GM06990 (cell line): ENCODE data around the gene FIBP.

Experiments used
- DNase-seq: peaks from one replicate; pipeline ENCODE4 v3.0.0-alpha.2; 2011; ENCODE audit not compliant: insufficient read length; ENCODE audit errors: extremely low read depth
- H3K27me3 ChIP-seq: replicated peaks from 2 replicates; pipeline ENCODE4 v1.6.0; 2011; ENCODE audit warnings: low read length; ENCODE audit not compliant: control insufficient read depth, insufficient read depth
- H3K36me3 ChIP-seq: 2 replicates; pipeline ENCODE4 v1.5.1; 2011; ENCODE audit warnings: low read length; ENCODE audit not compliant: control insufficient read depth, insufficient read depth
- H3K4me3 ChIP-seq: replicated peaks from 2 replicates; pipeline ENCODE4 v1.5.1; 2011; ENCODE audit warnings: low read depth, mild to moderate bottlenecking, control low read depth, low read length
- TF ChIP-seq, protein P1 (sequence below): IDR thresholded peaks from 2 replicates; pipeline ENCODE4 v1.5.1; 2011; ENCODE audit warnings: low read length, control low read depth, mild to moderate bottlenecking, inconsistent platforms; ENCODE audit not compliant: insufficient read depth, poor library complexity, severe bottlenecking

FIBP gene

DNA sequence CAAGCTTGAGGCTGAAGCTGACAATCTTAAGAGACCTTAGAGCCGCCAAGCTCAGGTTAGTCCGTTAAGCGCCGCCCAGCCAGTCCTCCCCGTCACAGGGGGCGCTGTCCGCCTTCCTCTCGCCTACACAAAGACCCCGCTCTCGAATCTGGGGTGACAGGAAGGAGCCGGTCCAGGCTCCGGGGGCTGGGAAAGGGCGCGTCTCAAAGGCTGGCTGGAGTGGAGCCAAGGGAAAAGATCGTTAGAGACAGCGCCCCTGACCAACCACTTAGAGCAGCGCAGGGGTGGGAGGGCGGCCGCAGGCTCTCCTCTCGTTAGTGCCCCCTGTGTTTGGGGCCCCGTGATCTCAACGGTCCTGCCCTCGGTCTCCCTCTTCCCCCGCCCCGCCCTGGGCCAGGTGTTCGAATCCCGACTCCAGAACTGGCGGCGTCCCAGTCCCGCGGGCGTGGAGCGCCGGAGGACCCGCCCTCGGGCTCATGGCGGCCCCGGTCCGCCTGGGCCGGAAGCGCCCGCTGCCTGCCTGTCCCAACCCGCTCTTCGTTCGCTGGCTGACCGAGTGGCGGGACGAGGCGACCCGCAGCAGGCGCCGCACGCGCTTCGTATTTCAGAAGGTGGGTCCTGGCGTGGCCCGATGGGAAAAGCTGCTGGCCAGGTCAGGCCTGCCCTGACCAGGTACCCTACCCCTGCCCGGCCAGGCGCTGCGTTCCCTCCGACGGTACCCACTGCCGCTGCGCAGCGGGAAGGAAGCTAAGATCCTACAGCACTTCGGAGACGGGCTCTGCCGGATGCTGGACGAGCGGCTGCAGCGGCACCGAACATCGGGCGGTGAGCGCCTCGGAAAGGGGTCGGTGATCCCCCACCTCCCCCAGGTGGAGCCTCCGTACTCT, 27.8 kb downstream of the FIBP start, which contains the start of gene MUS81:
Gene MUS81 (plus strand): TSS at position 156 of the 887 bp plus-strand sequence. CDS start 321 bp downstream, at position 477.
- DNase-seq, result peak; percentile 98
- Histone ChIP-seq H3K27me3 (no peaks in the 10 kb centered on the region), H3K36me3 (peaks cover 37% of the 10 kb centered on the region), H3K4me3 (peak within 1 kb of the TSS; percentile 97)
- TF ChIP-seq, protein P1, sequence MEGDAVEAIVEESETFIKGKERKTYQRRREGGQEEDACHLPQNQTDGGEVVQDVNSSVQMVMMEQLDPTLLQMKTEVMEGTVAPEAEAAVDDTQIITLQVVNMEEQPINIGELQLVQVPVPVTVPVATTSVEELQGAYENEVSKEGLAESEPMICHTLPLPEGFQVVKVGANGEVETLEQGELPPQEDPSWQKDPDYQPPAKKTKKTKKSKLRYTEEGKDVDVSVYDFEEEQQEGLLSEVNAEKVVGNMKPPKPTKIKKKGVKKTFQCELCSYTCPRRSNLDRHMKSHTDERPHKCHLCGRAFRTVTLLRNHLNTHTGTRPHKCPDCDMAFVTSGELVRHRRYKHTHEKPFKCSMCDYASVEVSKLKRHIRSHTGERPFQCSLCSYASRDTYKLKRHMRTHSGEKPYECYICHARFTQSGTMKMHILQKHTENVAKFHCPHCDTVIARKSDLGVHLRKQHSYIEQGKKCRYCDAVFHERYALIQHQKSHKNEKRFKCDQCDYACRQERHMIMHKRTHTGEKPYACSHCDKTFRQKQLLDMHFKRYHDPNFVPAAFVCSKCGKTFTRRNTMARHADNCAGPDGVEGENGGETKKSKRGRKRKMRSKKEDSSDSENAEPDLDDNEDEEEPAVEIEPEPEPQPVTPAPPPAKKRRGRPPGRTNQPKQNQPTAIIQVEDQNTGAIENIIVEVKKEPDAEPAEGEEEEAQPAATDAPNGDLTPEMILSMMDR, result peak; percentile 86

DNA sequence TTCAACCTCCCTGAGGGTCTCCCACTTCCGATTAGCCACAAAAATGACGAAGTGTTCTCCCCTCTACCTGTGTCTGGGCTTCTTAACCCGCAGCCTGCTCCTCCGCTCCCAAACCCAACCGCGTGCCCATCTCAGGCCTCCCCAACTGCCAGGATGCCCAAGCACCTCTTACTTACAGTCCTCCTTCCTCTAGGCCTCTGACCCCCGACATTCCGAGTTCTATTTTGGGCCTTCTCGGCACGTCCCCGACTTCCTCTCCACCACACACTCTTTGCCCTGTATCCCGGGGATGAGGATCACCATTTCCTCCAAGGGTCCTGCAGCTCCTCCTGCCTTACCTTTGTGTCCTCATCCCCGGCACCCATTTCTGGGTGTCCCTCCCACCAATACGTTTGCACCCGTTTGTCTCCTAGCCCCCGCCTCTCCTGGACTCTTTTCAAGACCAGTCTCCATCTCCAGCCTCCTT, 28.4 kb downstream of the FIBP start:
- TF ChIP-seq, protein P1, result no peak
- peaks cover 38% of the 10 kb centered on the region for H3K36me3 ChIP-seq
- peak overlapping the region; percentile 97 for H3K4me3 ChIP-seq
- H3K27me3 ChIP-seq, result no peaks in the 10 kb centered on the region
- DNase-seq, result no peak

DNA sequence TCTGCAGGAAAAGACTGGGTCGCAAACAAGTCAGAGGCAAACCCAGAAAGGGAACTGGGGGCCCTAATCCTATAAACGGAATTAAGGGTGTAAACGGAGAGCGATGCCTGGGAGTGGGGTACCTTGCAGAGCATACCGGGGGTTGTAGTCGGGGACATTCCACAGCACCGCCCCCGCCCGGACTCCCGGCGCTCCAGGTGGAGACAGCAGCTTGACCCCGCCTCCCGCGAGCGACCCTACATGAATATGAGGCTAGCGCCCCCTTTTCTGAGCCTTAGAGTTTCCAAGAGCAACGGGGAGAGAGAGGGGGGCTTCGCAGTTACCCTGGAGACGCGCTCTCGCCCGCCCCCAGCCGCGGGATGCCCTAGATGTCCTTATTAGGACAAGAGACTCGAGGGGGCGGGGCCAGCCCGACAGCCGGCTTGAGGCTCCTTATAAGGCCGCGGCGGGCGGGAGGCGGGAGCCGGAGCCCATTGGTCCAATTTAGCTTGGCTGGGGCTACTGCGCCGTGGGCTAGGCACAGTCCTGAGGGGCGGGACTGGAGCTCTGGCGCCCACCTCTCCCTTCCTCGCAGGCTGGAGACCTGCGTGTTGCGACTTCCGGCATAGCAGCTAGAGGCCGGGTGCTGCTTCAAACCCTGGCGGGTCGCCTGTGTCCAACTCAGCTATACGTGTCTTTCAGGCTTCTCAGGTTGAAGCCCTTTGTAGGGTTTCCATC, 29.0 kb downstream of the FIBP start:
- Histone ChIP-seq H3K4me3 (peak overlapping the region; percentile 97), H3K36me3 (peaks cover 38% of the 10 kb centered on the region), H3K27me3 (no peaks in the 10 kb centered on the region)
- TF ChIP-seq, protein P1, result no peak
- peak; percentile 100 for DNase-seq

DNA sequence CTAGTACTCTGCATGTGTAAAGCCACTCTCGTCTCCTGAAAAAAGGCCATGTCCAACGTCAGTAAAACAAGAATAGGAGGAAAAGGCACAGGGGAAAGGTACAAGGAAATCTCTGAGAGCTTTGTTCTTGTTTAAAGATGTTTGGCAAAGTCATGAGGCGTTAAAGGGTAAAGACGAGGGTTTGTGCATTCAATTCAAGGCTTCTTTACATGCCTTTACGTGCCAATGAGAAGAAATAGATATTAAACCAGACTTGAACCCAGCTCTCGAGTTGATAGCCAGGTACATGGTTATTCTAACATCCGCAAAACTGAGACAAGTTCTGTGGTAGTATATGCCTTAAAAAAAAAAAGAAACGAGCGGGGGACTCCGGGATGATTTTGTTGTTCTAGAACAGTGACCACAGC, 29.6 kb downstream of the FIBP start:
- H3K27me3 ChIP-seq, result no peaks in the 10 kb centered on the region
- no peak for DNase-seq
- TF ChIP-seq, protein P1, result no peak
- H3K36me3 ChIP-seq, result peaks cover 34% of the 10 kb centered on the region
- H3K4me3 ChIP-seq, result peak overlapping the region; percentile 64

DNA sequence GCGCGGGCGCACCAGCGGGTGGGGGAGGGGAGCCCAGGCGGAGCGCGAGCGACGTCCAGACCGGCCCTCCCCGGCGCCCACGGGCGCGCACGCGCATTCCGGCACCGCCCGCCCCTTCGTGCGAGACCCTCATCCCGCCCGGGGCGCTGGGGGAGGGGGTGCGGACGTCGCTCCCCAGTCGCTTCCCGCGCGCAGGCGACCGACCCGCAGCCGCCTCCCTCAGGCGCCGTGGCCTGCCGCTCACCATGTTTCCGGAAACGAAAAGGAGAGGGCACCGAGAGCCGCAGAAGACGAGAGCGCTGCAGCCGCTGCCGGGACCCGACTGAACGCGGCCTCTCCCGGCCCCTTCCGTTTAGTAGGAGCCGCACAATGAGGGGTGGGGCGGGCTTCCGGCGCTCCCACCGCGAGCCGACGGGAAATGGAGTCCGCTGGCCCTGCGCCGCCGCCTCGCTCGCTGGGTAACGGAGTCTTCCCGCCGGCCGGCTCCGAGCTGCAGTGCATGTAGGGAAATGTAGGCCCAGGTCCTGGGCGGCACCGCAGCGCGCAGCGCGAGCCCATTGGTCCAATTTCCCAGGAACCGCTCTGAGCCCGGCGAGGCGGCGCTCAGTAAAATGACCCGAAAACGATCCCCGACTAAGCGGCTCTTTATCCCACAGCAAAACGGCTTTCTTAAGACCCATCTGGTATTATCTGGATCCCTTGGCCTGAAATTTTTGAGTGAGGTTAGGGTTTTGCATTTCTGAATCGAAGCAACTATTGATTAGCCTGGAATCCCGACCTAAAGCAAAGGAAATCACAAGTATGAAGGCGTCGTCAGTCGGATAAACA, 30.2 kb downstream of the FIBP start, which contains the start of gene CFL1:
Gene CFL1 (minus strand): TSS at position 328 of the 828 bp plus-strand sequence. CDS start 81 bp downstream, at position 247.
- peak within 1 kb of the TSS; percentile 97 for H3K4me3 ChIP-seq
- no peaks in the 10 kb centered on the region for H3K27me3 ChIP-seq
- peak; percentile 99 for DNase-seq
- peaks cover 33% of the 10 kb centered on the region for H3K36me3 ChIP-seq
- TF ChIP-seq, protein P1, result no peak
